H9 (cell line): ENCODE results near the gene NSUN3. TPM values are rescaled to one million over a fixed set of nuclear protein-coding genes. Genes with fewer than 3 reads are reported as not detected.

Source experiments
- DNase-seq: peaks from one replicate; pipeline ENCODE4 v3.0.0-alpha.2; 2017
- H2AFZ ChIP-seq: one replicate; pipeline ENCODE4 v1.6.1; 2013; ENCODE audit warnings: mild to moderate bottlenecking, low read length, control low read depth, moderate library complexity
- H2AK5ac ChIP-seq: 2 replicates; pipeline ENCODE4 v1.6.1; 2013; ENCODE audit warnings: low read length, control low read depth, mixed read lengths; ENCODE audit not compliant: insufficient read length
- H2BK120ac ChIP-seq: one replicate; pipeline ENCODE4 v1.6.1; 2013; ENCODE audit warnings: low read depth, mild to moderate bottlenecking, low read length, control low read depth, inconsistent platforms; ENCODE audit not compliant: poor library complexity, severe bottlenecking
- H2BK12ac ChIP-seq: 2 replicates; pipeline ENCODE4 v1.6.1; 2013; ENCODE audit warnings: low read length, control low read depth, mixed read lengths, low read depth; ENCODE audit not compliant: insufficient read length
- H2BK15ac ChIP-seq: 2 replicates; pipeline ENCODE4 v1.6.1; 2013; ENCODE audit warnings: low read depth, low read length, control low read depth
- H2BK20ac ChIP-seq: one replicate; pipeline ENCODE4 v1.6.1; 2013; ENCODE audit warnings: low read depth, mild to moderate bottlenecking, low read length, control low read depth, inconsistent platforms; ENCODE audit not compliant: poor library complexity, severe bottlenecking
- H2BK5ac ChIP-seq: 2 replicates; pipeline ENCODE4 v1.6.1; 2013; ENCODE audit warnings: low read length, control low read depth, mixed read lengths; ENCODE audit not compliant: insufficient read length
- H3K14ac ChIP-seq: 2 replicates; pipeline ENCODE4 v1.6.1; 2013; ENCODE audit warnings: low read length, control low read depth; ENCODE audit not compliant: insufficient read depth
- H3K18ac ChIP-seq: 2 replicates; pipeline ENCODE4 v1.6.1; 2013; ENCODE audit warnings: low read depth, mild to moderate bottlenecking, mixed read lengths, low read length, control low read depth; ENCODE audit not compliant: insufficient read length
- H3K23ac ChIP-seq: 2 replicates; pipeline ENCODE4 v1.6.1; 2013; ENCODE audit warnings: low read length, control low read depth, mixed read lengths, low read depth; ENCODE audit not compliant: insufficient read length
- H3K23me2 ChIP-seq: 2 replicates; pipeline ENCODE4 v1.6.1; 2013; ENCODE audit warnings: low read depth, mild to moderate bottlenecking, mixed read lengths, low read length, control low read depth; ENCODE audit not compliant: insufficient read length, poor library complexity, severe bottlenecking
- H3K27ac ChIP-seq: 2 replicates; pipeline ENCODE4 v1.5.1; 2013; ENCODE audit warnings: low read length, control low read depth, mixed read lengths, low read depth; ENCODE audit not compliant: insufficient read length
- H3K27me3 ChIP-seq: 2 replicates; pipeline ENCODE4 v1.6.1; 2013; ENCODE audit warnings: low read length, control low read depth, inconsistent platforms; ENCODE audit not compliant: insufficient read depth
- H3K4ac ChIP-seq: 2 replicates; pipeline ENCODE4 v1.6.1; 2013; ENCODE audit warnings: low read depth, mild to moderate bottlenecking, control low read depth, inconsistent platforms, low read length, moderate library complexity
- H3K4me1 ChIP-seq: 2 replicates; pipeline ENCODE4 v1.6.1; 2013; ENCODE audit warnings: low read length, control low read depth, inconsistent platforms; ENCODE audit not compliant: insufficient read depth
- H3K4me2 ChIP-seq: 2 replicates; pipeline ENCODE4 v1.6.1; 2013; ENCODE audit warnings: low read length, control low read depth, mixed read lengths; ENCODE audit not compliant: insufficient read length, insufficient read depth
- H3K56ac ChIP-seq: 2 replicates; pipeline ENCODE4 v1.6.1; 2013; ENCODE audit warnings: low read depth, mild to moderate bottlenecking, mixed read lengths, low read length, control low read depth; ENCODE audit not compliant: insufficient read length
- H3K79me1 ChIP-seq: 2 replicates; pipeline ENCODE4 v1.6.1; 2013; ENCODE audit warnings: low read depth, mild to moderate bottlenecking, moderate library complexity, low read length, control low read depth, inconsistent platforms; ENCODE audit not compliant: insufficient read depth, poor library complexity, severe bottlenecking
- H3K79me2 ChIP-seq: 2 replicates; pipeline ENCODE4 v1.6.1; 2013; ENCODE audit warnings: low read length, control low read depth, inconsistent platforms; ENCODE audit not compliant: insufficient read depth
- H3K9ac ChIP-seq: 2 replicates; pipeline ENCODE4 v1.6.1; 2013; ENCODE audit warnings: low read length, control low read depth, mixed read lengths; ENCODE audit not compliant: insufficient read length; ENCODE audit errors: extremely low read depth
- H3K9me3 ChIP-seq: one replicate; pipeline ENCODE4 v1.6.1; 2013; ENCODE audit warnings: low read depth, low read length, inconsistent platforms; ENCODE audit not compliant: control insufficient read depth
- H3T11ph ChIP-seq: one replicate; pipeline ENCODE4 v1.6.1; 2013; ENCODE audit warnings: mild to moderate bottlenecking, low read length, control low read depth, inconsistent platforms
- H4K20me1 ChIP-seq: one replicate; pipeline ENCODE4 v1.6.1; 2013; ENCODE audit not compliant: control insufficient read depth, insufficient read length, insufficient read depth
- H4K5ac ChIP-seq: 2 replicates; pipeline ENCODE4 v1.6.1; 2013; ENCODE audit warnings: low read depth, mild to moderate bottlenecking, mixed read lengths, low read length, control low read depth; ENCODE audit not compliant: insufficient read length
- H4K8ac ChIP-seq: replicated peaks from 2 replicates; pipeline ENCODE4 v1.6.1; 2013; ENCODE audit warnings: low read length, control low read depth, mixed read lengths, low read depth; ENCODE audit not compliant: insufficient read length
- H4K91ac ChIP-seq: 2 replicates; pipeline ENCODE4 v1.6.1; 2013; ENCODE audit warnings: low read depth, mild to moderate bottlenecking, moderate library complexity, mixed read lengths, low read length, control low read depth; ENCODE audit not compliant: insufficient read length
- H3K27ac Mint-ChIP-seq, 3 experiments: 2 replicates in 2 of 3; 3 replicates in 1 of 3; pipeline ENCODE4 v1.8.0; 2020 to 2021; ENCODE audit warnings: mixed read lengths in 3 of 3, mild to moderate bottlenecking in 1 of 3, moderate library complexity in 1 of 3
- H3K27me3 Mint-ChIP-seq: 2 replicates; pipeline ENCODE4 v1.8.0; 2021; ENCODE audit warnings: low read depth, mild to moderate bottlenecking, moderate library complexity, mixed read lengths
- H3K36me3 Mint-ChIP-seq, 3 experiments: 2 replicates in 2 of 3; 3 replicates in 1 of 3; pipeline ENCODE4 v1.8.0; 2020 to 2021; ENCODE audit warnings: low read depth in 3 of 3, mixed read lengths in 3 of 3; ENCODE audit not compliant: insufficient read depth in 1 of 3
- H3K4me1 Mint-ChIP-seq, 2 experiments: 2 replicates each; pipeline ENCODE4 v1.8.0; 2020; ENCODE audit warnings: mixed read lengths in 2 of 2
- H3K4me3 Mint-ChIP-seq, 2 experiments: 2 replicates in 1 of 2; 3 replicates in 1 of 2; pipeline ENCODE4 v1.8.0; 2020 to 2021; ENCODE audit warnings: mild to moderate bottlenecking in 2 of 2, mixed read lengths in 2 of 2, moderate library complexity in 1 of 2
- H3K9me3 Mint-ChIP-seq, 2 experiments: 2 replicates in 1 of 2; 3 replicates in 1 of 2; pipeline ENCODE4 v1.8.0; 2020; ENCODE audit warnings: mild to moderate bottlenecking in 2 of 2, mixed read lengths in 2 of 2, moderate library complexity in 1 of 2
- WGBS: extraction: QIAGEN DNeasy Blood & Tissue Kit; methylation state at CpG from one replicate; pipeline ENCODE4 v1.1.7; 2013; ENCODE audit warnings: missing lambda C conversion rate, low lambda C conversion rate, mixed read lengths; ENCODE audit not compliant: insufficient read length; ENCODE audit errors: extremely low coverage; 5-methylcytosine and 5-hydroxymethylcytosine counted together
- total RNA-seq: library from RNA; stranded (reverse); gene quantifications from 2 replicates; pipeline ENCODE4 v1.2.1, GENCODE V29; 2021
- TF ChIP-seq, protein P1 (sequence below): fragments of 200-600 bp; sonication (generic); conservative IDR thresholded peaks from 3 replicates; pipeline ENCODE4 v1.8.0; 2021; ENCODE audit warnings: antibody characterized with exemption, mild to moderate bottlenecking

The NSUN3 gene
- total RNA-seq, 1 experiment from 2014 or later: 7.4 TPM

DNA sequence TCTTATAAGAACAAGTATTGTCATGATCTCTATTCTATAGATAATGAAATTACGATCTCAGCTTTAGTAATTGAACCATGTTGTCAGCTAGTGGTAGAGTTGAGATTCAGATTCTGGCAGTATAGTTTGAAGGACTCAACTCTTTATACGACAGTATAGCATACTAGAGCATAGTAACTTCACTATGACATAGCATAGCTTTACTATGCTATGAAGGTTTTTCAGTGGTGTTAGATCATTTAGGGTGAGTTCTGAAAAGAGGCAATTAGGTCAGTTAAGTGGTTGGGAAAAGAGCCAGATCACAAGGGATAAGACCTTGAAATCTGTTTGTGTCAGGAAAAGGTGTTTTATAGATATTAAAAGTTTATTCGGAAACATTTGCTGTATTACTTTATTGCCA, 42.6 kb upstream of the NSUN3 start:
- H3K9me3 ChIP-seq: no peaks in the 10 kb centered on the region
- Mint-ChIP-seq H3K4me1 (no peaks in the 10 kb centered on the region), H3K9me3 (no peaks in the 10 kb centered on the region; a peak in 1 of 5 replicates), H3K36me3 (no peaks in the 10 kb centered on the region), H3K27ac (no peak overlapping the region), H3K27me3 (no peaks in the 10 kb centered on the region), H3K4me3 (no peak overlapping the region)
- H2AK5ac ChIP-seq: no peak overlapping the region
- no peak overlapping the region for H4K91ac ChIP-seq
- no peak overlapping the region for H4K5ac ChIP-seq
- TF ChIP-seq, protein P1, sequence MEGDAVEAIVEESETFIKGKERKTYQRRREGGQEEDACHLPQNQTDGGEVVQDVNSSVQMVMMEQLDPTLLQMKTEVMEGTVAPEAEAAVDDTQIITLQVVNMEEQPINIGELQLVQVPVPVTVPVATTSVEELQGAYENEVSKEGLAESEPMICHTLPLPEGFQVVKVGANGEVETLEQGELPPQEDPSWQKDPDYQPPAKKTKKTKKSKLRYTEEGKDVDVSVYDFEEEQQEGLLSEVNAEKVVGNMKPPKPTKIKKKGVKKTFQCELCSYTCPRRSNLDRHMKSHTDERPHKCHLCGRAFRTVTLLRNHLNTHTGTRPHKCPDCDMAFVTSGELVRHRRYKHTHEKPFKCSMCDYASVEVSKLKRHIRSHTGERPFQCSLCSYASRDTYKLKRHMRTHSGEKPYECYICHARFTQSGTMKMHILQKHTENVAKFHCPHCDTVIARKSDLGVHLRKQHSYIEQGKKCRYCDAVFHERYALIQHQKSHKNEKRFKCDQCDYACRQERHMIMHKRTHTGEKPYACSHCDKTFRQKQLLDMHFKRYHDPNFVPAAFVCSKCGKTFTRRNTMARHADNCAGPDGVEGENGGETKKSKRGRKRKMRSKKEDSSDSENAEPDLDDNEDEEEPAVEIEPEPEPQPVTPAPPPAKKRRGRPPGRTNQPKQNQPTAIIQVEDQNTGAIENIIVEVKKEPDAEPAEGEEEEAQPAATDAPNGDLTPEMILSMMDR: no peak
- no peak for DNase-seq
- H3K56ac ChIP-seq: no peak overlapping the region
- H3K23ac ChIP-seq: no peak overlapping the region
- H3T11ph ChIP-seq: no peak overlapping the region
- no peak overlapping the region for H3K14ac ChIP-seq
- no peak overlapping the region for H2BK5ac ChIP-seq
- no peak overlapping the region for H2BK120ac ChIP-seq
- H4K8ac ChIP-seq: no peak overlapping the region
- H2BK15ac ChIP-seq: no peak overlapping the region
- H3K27me3 ChIP-seq: no peaks in the 10 kb centered on the region
- H3K79me2 ChIP-seq: no peaks in the 10 kb centered on the region
- H3K4me1 ChIP-seq: no peaks in the 10 kb centered on the region
- no peak overlapping the region for H2BK12ac ChIP-seq
- H3K18ac ChIP-seq: no peak overlapping the region
- H3K23me2 ChIP-seq: no peaks in the 10 kb centered on the region
- no peak overlapping the region for H3K27ac ChIP-seq
- H3K4ac ChIP-seq: no peak overlapping the region
- WGBS: no CpG with 5 or more reads among the region's 3 CpGs
- H3K9ac ChIP-seq: no peak overlapping the region
- H3K79me1 ChIP-seq: no peaks in the 10 kb centered on the region
- H3K4me2 ChIP-seq: no peak overlapping the region
- no peak overlapping the region for H2BK20ac ChIP-seq
- no peaks in the 10 kb centered on the region for H4K20me1 ChIP-seq
- no peak overlapping the region for H2AFZ ChIP-seq
